A549 (cell line): ENCODE results near the gene SPECC1. TPM values are rescaled to one million over a fixed set of nuclear protein-coding genes. Genes with fewer than 3 reads are reported as not detected.
A peak's percentile ranks its signal among the peaks of the same experiment; 100 is the strongest.

Experiments
- ATAC-seq, 2 experiments: fragments of 200-7000 bp in 1 of 2; fragments of >200 bp in 1 of 2; cut with Nextera tagmentation in 1 of 2; cut with Tn5 transposase in 1 of 2; 3 replicates each; pipeline versions ENCODE4 v1.8.0 to v1.9.1; 2018 to 2020; ENCODE audit warnings: mild to moderate bottlenecking in 1 of 2, moderate library complexity in 1 of 2
- CTCF ChIA-PET: fragments of 300-600 bp; sonication (Branson Sonifier 250); formaldehyde crosslinking; extraction: SDS; loops from one replicate; lab custom pipeline; 2021; ENCODE audit warnings: antibody characterized with exemption, inconsistent platforms; lab: Yijun Ruan, JAX
- POLR2A ChIA-PET: fragments of 350-600 bp; formaldehyde crosslinking; extraction: SDS; loops from one replicate; lab custom pipeline; 2021; ENCODE audit warnings: antibody characterized with exemption, inconsistent platforms; lab: Yijun Ruan, JAX
- DNase-seq, 2 experiments: peaks; one replicate each; pipeline versions ENCODE4 v3.0.0 to v3.0.0-alpha.2; 2011 to 2016; ENCODE audit warnings: low read depth in 1 of 2, low spot score in 1 of 2
- FAIRE-seq: peaks from 2 replicates; lab custom pipeline; 2011; peaks lifted over from hg19 to GRCh38; lab: Jason Lieb, UNC
- H3K27ac ChIP-seq, 2 experiments: fragments of >200 bp; sonication (Bioruptor Twin); formaldehyde crosslinking; 3 replicates each; pipeline ENCODE4 v1.5.1; 2016 to 2017
- H3K4me1 ChIP-seq: fragments of >200 bp; sonication (Bioruptor Twin); formaldehyde crosslinking; 3 replicates; pipeline ENCODE4 v1.6.1; 2016
- H3K4me2 ChIP-seq: fragments of >200 bp; sonication (Bioruptor Twin); formaldehyde crosslinking; 3 replicates; pipeline ENCODE4 v1.6.1; 2016
- H3K4me3 ChIP-seq: fragments of >200 bp; sonication (Bioruptor Twin); formaldehyde crosslinking; 3 replicates; pipeline ENCODE4 v1.5.1; 2016
- H3K9me3 ChIP-seq: fragments of >200 bp; sonication (Bioruptor Twin); formaldehyde crosslinking; 3 replicates; pipeline ENCODE4 v1.6.1; 2016
- CEBPB ChIP-seq, 2 experiments: fragments of >200 bp in 1 of 2; sonication (Bioruptor Twin) in 1 of 2; formaldehyde crosslinking in 1 of 2; IDR thresholded peaks; 2 replicates each; pipeline ENCODE4 v1.6.1; 2012 to 2016
- CHD2 ChIP-seq: fragments of 150-350 bp; IDR thresholded peaks from 2 replicates; pipeline ENCODE4 v1.6.1; 2014; ENCODE audit warnings: low read length; ENCODE audit not compliant: partially characterized antibody
- FOSB ChIP-seq: fragments of 250-450 bp; sonication (Bioruptor Pico); IDR thresholded peaks from 2 replicates; pipeline ENCODE4 v1.5.0; 2020; ENCODE audit warnings: mild to moderate bottlenecking, moderate library complexity
- FOXS1 ChIP-seq: fragments of 250-450 bp; sonication (Bioruptor Pico); IDR thresholded peaks from 2 replicates; pipeline ENCODE4 v1.5.0; 2020; ENCODE audit warnings: mild to moderate bottlenecking, moderate library complexity
- HOXB13 ChIP-seq: fragments of 250-450 bp; sonication (Bioruptor Pico); IDR thresholded peaks from 2 replicates; pipeline ENCODE4 v1.5.0; 2020; ENCODE audit warnings: low read depth, mild to moderate bottlenecking, moderate library complexity
- JUNB ChIP-seq: fragments of >200 bp; sonication (Bioruptor Twin); formaldehyde crosslinking; IDR thresholded peaks from 2 replicates; pipeline ENCODE4 v1.6.1; 2016
- KDM1A ChIP-seq: fragments of 200-600 bp; sonication (generic); IDR thresholded peaks from 2 replicates; pipeline ENCODE4 v1.6.1; 2016; ENCODE audit warnings: low read depth, mild to moderate bottlenecking
- MAFK ChIP-seq: fragments of 450-650 bp; IDR thresholded peaks from 2 replicates; pipeline ENCODE4 v1.6.1; 2014; ENCODE audit not compliant: partially characterized antibody
- NFE2L2 ChIP-seq: fragments of 150-350 bp; conservative IDR thresholded peaks from 2 replicates; pipeline ENCODE4 v1.6.1; 2014; ENCODE audit warnings: low read length
- RARB ChIP-seq: fragments of 250-450 bp; sonication (Bioruptor Pico); IDR thresholded peaks from 2 replicates; pipeline ENCODE4 v1.8.0; 2021; ENCODE audit warnings: mild to moderate bottlenecking, moderate library complexity
- RCOR1 ChIP-seq: fragments of 150-350 bp; IDR thresholded peaks from 2 replicates; pipeline ENCODE4 v1.6.1; 2014; ENCODE audit warnings: antibody characterized with exemption, low read length, low read depth
- WGBS: methylation state at CpG from one replicate; pipeline ENCODE4 v1.1.6; 2017; ENCODE audit errors: missing lambda C conversion rate; 5-methylcytosine and 5-hydroxymethylcytosine counted together
- polyA plus RNA-seq, 4 experiments: library from polyadenylated mRNA; depleted of rRNA in 3 of 4; stranded (reverse); fragments of >200 nt; fragmentation: RNase III in 1 of 4; extraction: RNeasy Plus Mini Kit Qiagen cat#74134 plus additional on column Dnase treatment in 1 of 4; gene quantifications; 2 replicates in 3 of 4; 3 replicates in 1 of 4; pipeline ENCODE4 v1.2.3, GENCODE V29; 2011 to 2017
- TF ChIP-seq, protein P1 (sequence below): fragments of >200 bp; sonication (Bioruptor Twin); formaldehyde crosslinking; IDR thresholded peaks from 3 replicates; pipeline ENCODE4 v1.6.1; 2016
- TF ChIP-seq, protein P2 (sequence below): fragments of >200 bp; sonication (Bioruptor Twin); formaldehyde crosslinking; IDR thresholded peaks from 3 replicates; pipeline ENCODE4 v1.5.1; 2016
- TF ChIP-seq, protein P3 (sequence below): IDR thresholded peaks from 2 replicates; pipeline ENCODE4 v1.6.1; 2012
- TF ChIP-seq, protein P4 (sequence below): fragments of 250-450 bp; sonication (Bioruptor Pico); IDR thresholded peaks from 2 replicates; pipeline ENCODE4 v1.5.0; 2021; ENCODE audit warnings: mild to moderate bottlenecking, moderate library complexity, borderline replicate concordance
- TF ChIP-seq, protein P5 (sequence below): fragments of 200-600 bp; sonication (generic); IDR thresholded peaks from 2 replicates; pipeline ENCODE4 v1.6.1; 2016; ENCODE audit warnings: antibody characterized with exemption, mild to moderate bottlenecking, moderate library complexity

Gene SPECC1
- polyA plus RNA-seq, 2 of the 4 experiments (the other 2 are of a cell fraction) = 45.1 to 66.2 TPM

DNA sequence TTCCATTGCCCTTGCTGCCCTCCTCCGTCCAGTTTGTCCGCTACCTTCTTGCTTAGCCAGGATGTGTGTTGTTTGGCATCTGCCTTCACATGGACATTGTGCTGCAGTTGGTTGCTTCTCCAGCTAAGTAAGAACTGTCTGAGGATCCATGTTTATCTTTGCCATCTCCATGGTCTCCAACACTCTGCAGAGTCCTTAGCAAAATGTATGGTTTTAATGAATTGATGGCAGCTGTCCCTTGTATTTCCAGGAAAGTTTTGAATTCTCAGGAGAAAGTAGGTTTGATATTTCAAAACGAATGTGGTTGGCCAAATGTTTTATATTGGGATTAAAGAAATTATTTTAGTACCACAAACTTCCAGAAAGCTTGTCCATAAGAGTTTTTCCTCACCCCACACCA, 160.9 kb downstream of the SPECC1 start (continued):
- TF ChIP-seq, protein P1, sequence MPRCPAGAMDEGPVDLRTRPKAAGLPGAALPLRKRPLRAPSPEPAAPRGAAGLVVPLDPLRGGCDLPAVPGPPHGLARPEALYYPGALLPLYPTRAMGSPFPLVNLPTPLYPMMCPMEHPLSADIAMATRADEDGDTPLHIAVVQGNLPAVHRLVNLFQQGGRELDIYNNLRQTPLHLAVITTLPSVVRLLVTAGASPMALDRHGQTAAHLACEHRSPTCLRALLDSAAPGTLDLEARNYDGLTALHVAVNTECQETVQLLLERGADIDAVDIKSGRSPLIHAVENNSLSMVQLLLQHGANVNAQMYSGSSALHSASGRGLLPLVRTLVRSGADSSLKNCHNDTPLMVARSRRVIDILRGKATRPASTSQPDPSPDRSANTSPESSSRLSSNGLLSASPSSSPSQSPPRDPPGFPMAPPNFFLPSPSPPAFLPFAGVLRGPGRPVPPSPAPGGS = no peak
- TF ChIP-seq NFE2L2 = no peak
- TF ChIP-seq, protein P2, sequence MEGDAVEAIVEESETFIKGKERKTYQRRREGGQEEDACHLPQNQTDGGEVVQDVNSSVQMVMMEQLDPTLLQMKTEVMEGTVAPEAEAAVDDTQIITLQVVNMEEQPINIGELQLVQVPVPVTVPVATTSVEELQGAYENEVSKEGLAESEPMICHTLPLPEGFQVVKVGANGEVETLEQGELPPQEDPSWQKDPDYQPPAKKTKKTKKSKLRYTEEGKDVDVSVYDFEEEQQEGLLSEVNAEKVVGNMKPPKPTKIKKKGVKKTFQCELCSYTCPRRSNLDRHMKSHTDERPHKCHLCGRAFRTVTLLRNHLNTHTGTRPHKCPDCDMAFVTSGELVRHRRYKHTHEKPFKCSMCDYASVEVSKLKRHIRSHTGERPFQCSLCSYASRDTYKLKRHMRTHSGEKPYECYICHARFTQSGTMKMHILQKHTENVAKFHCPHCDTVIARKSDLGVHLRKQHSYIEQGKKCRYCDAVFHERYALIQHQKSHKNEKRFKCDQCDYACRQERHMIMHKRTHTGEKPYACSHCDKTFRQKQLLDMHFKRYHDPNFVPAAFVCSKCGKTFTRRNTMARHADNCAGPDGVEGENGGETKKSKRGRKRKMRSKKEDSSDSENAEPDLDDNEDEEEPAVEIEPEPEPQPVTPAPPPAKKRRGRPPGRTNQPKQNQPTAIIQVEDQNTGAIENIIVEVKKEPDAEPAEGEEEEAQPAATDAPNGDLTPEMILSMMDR = no peak
- TF ChIP-seq, protein P3, sequence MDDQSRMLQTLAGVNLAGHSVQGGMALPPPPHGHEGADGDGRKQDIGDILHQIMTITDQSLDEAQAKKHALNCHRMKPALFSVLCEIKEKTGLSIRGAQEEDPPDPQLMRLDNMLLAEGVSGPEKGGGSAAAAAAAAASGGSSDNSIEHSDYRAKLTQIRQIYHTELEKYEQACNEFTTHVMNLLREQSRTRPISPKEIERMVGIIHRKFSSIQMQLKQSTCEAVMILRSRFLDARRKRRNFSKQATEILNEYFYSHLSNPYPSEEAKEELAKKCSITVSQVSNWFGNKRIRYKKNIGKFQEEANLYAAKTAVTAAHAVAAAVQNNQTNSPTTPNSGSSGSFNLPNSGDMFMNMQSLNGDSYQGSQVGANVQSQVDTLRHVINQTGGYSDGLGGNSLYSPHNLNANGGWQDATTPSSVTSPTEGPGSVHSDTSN = no peak
- TF ChIP-seq JUNB = no peak

DNA sequence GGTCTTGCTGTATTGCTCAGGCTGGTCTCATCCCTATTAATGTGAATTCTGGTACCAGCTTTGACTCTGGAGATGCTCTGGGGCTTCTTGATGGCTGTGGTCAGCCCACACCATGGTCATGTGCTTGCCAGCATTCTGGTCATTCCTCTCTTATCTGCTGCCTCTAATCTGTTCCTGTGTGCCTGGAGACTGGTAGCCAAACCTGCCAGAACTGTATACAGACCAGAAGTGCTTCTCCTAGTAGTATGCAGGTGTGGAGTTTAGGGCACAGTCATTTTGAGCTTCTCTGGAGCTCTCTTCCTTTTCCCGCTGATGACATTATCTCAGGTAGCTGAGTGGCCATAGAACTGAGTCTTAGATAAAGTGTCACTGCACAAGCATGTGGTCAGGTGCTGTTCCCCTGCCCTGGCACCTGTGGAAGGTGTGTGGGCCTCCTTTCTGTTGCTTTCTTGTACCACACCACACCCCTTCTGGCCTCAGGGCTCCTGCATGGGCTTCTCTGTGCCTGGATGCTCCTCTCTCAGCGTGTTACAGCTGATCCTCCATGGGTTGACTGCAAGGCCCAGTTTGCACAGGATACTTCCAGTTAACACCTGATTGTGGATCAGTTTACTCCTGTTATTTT, 162.7 kb downstream of the SPECC1 start:
- peak overlapping the region in 1 of 2 experiments; percentile 33; a peak in 3 of 6 replicates for H3K27ac ChIP-seq
- CTCF ChIA-PET = interaction anchor here (0.9 to 1.8 kb wide), 6 partner anchors 12 to 110 kb away, joined by 3 to 7 read pairs (median 4); no protein-coding TSS in a partner anchor
- H3K4me1 ChIP-seq = peaks cover 39% of the 10 kb centered on the region
- WGBS = 97% methylated on average over 2 of the region's 2 CpGs
- no peaks in the 10 kb centered on the region for H3K9me3 ChIP-seq
- ATAC-seq = peak; percentile 31 to 32; a peak in 5 of 6 replicates
- TF ChIP-seq RARB = no peak
- no peak for TF ChIP-seq HOXB13 (CRISPR knock-in tag)
- TF ChIP-seq FOSB (CRISPR knock-in tag) = no peak
- TF ChIP-seq, protein P4, sequence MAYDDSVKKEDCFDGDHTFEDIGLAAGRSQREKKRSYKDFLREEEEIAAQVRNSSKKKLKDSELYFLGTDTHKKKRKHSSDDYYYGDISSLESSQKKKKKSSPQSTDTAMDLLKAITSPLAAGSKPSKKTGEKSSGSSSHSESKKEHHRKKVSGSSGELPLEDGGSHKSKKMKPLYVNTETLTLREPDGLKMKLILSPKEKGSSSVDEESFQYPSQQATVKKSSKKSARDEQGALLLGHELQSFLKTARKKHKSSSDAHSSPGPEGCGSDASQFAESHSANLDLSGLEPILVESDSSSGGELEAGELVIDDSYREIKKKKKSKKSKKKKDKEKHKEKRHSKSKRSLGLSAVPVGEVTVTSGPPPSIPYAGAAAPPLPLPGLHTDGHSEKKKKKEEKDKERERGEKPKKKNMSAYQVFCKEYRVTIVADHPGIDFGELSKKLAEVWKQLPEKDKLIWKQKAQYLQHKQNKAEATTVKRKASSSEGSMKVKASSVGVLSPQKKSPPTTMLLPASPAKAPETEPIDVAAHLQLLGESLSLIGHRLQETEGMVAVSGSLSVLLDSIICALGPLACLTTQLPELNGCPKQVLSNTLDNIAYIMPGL = no peak
- TF ChIP-seq RCOR1 = no peak
- TF ChIP-seq CHD2 = no peak
- TF ChIP-seq, protein P5, sequence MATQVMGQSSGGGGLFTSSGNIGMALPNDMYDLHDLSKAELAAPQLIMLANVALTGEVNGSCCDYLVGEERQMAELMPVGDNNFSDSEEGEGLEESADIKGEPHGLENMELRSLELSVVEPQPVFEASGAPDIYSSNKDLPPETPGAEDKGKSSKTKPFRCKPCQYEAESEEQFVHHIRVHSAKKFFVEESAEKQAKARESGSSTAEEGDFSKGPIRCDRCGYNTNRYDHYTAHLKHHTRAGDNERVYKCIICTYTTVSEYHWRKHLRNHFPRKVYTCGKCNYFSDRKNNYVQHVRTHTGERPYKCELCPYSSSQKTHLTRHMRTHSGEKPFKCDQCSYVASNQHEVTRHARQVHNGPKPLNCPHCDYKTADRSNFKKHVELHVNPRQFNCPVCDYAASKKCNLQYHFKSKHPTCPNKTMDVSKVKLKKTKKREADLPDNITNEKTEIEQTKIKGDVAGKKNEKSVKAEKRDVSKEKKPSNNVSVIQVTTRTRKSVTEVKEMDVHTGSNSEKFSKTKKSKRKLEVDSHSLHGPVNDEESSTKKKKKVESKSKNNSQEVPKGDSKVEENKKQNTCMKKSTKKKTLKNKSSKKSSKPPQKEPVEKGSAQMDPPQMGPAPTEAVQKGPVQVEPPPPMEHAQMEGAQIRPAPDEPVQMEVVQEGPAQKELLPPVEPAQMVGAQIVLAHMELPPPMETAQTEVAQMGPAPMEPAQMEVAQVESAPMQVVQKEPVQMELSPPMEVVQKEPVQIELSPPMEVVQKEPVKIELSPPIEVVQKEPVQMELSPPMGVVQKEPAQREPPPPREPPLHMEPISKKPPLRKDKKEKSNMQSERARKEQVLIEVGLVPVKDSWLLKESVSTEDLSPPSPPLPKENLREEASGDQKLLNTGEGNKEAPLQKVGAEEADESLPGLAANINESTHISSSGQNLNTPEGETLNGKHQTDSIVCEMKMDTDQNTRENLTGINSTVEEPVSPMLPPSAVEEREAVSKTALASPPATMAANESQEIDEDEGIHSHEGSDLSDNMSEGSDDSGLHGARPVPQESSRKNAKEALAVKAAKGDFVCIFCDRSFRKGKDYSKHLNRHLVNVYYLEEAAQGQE = no peak
- TF ChIP-seq KDM1A = no peak
- TF ChIP-seq FOXS1 (CRISPR knock-in tag) = no peak
- no peak for TF ChIP-seq CEBPB (IDR thresholded peaks at IDR 0.05)
- TF ChIP-seq MAFK = no peak
- no peak for DNase-seq
- H3K4me3 ChIP-seq = no peak overlapping the region
- POLR2A ChIA-PET = interaction anchor here (0.8 to 1.5 kb wide), 2 partner anchors 16 to 34 kb away, joined by 3 to 6 read pairs; no protein-coding TSS in a partner anchor
- no peak overlapping the region for H3K4me2 ChIP-seq
- FAIRE-seq = no peak
